IPS-18c (cell line): ENCODE data around the gene SREBF2.
A peak's percentile ranks its signal among the peaks of the same experiment; 100 is the strongest.

Experiments
- H3K4me3 ChIP-seq: 2 replicates; pipeline ENCODE4 v1.7.0; 2013; ENCODE audit warnings: low read depth, mild to moderate bottlenecking, low read length, moderate library complexity; ENCODE audit not compliant: insufficient read depth
- H3K9me3 ChIP-seq: one replicate; pipeline ENCODE4 v1.6.1; 2013; ENCODE audit warnings: mild to moderate bottlenecking, low read length, moderate library complexity; ENCODE audit not compliant: control insufficient read depth, insufficient read depth

Gene SREBF2

GRCh38 chr22:41832553-41833368, at the start of gene SREBF2:
Gene SREBF2 (plus strand): TSS chr22:41833105. CDS start chr22:41833271, 166 bp downstream.
- Histone ChIP-seq H3K4me3 (peak within 1 kb of the TSS; percentile 85), H3K9me3 (no peaks in the 10 kb centered on the region)

- no peaks in the 10 kb centered on the region for H3K9me3 ChIP-seq
- H3K4me3 ChIP-seq, result no peak overlapping the region
Observed at GRCh38 chr22:41787331-41787730, 45.6 kb upstream of the SREBF2 start.

- H3K9me3 ChIP-seq, result no peaks in the 10 kb centered on the region
- no peak overlapping the region for H3K4me3 ChIP-seq
Observed at GRCh38 chr22:41793871-41794270, 39.0 kb upstream of the SREBF2 start.

GRCh38 chr22:41798736-41799135, 34.2 kb upstream of the SREBF2 start:
- Histone ChIP-seq H3K9me3 (no peaks in the 10 kb centered on the region), H3K4me3 (no peak overlapping the region)

- Histone ChIP-seq H3K9me3 (no peaks in the 10 kb centered on the region), H3K4me3 (peak overlapping the region; percentile 90)
Observed at GRCh38 chr22:41799486-41800347, 33.2 kb upstream of the SREBF2 start.

GRCh38 chr22:41800348-41801146, 32.4 kb upstream of the SREBF2 start, which contains the start of gene CCDC134:
Gene CCDC134 (plus strand): TSS chr22:41800679. CDS start chr22:41808891, 8,212 bp downstream.
- Histone ChIP-seq H3K4me3 (peak within 1 kb of the TSS; percentile 90), H3K9me3 (no peaks in the 10 kb centered on the region)

GRCh38 chr22:41801147-41801819, 31.6 kb upstream of the SREBF2 start:
- H3K4me3 ChIP-seq, result peak overlapping the region; percentile 90
- H3K9me3 ChIP-seq, result no peaks in the 10 kb centered on the region

- Histone ChIP-seq H3K9me3 (no peaks in the 10 kb centered on the region), H3K4me3 (peak overlapping the region; percentile 9; the same call in 1 of the 2 replicates)
Observed at GRCh38 chr22:41801886-41802285, 31.0 kb upstream of the SREBF2 start.

- Histone ChIP-seq H3K4me3 (no peak overlapping the region), H3K9me3 (no peaks in the 10 kb centered on the region)
Observed at GRCh38 chr22:41805639-41806038, 27.3 kb upstream of the SREBF2 start.

- Histone ChIP-seq H3K9me3 (no peaks in the 10 kb centered on the region), H3K4me3 (no peak overlapping the region)
Observed at GRCh38 chr22:41808400-41808799, 24.5 kb upstream of the SREBF2 start.

- Histone ChIP-seq H3K4me3 (no peak overlapping the region), H3K9me3 (no peaks in the 10 kb centered on the region)
Observed at GRCh38 chr22:41810022-41810421, 22.9 kb upstream of the SREBF2 start.

GRCh38 chr22:41812805-41813545, 19.9 kb upstream of the SREBF2 start:
- Histone ChIP-seq H3K4me3 (no peak overlapping the region), H3K9me3 (no peaks in the 10 kb centered on the region)

GRCh38 chr22:41813726-41814410, 19.0 kb upstream of the SREBF2 start:
- H3K4me3 ChIP-seq, result no peak overlapping the region
- no peaks in the 10 kb centered on the region for H3K9me3 ChIP-seq

GRCh38 chr22:41815716-41816115, 17.2 kb upstream of the SREBF2 start:
- H3K9me3 ChIP-seq, result no peaks in the 10 kb centered on the region
- H3K4me3 ChIP-seq, result no peak overlapping the region

- no peak overlapping the region for H3K4me3 ChIP-seq
- no peaks in the 10 kb centered on the region for H3K9me3 ChIP-seq
Observed at GRCh38 chr22:41816241-41816640, 16.7 kb upstream of the SREBF2 start.

- no peaks in the 10 kb centered on the region for H3K9me3 ChIP-seq
Observed at GRCh38 chr22:41816871-41817270, 16.0 kb upstream of the SREBF2 start.

More at GRCh38 chr22:41816871-41817270, 16.0 kb upstream of the SREBF2 start:
- H3K4me3 ChIP-seq, result no peak overlapping the region
